Neural crest cell (in vitro differentiated cells): ENCODE data around the gene MARK2. TPM values are rescaled to one million over a fixed set of nuclear protein-coding genes. Genes with fewer than 3 reads are reported as not detected.

ENCODE experiments used
- DNase-seq: peaks from one replicate; pipeline ENCODE4 v3.0.0; 2021; ENCODE audit warnings: low read depth, mixed read lengths, low spot score
- H3K27ac Mint-ChIP-seq: one replicate; pipeline ENCODE4 v1.8.0; 2021; ENCODE audit warnings: mild to moderate bottlenecking, mixed read lengths; ENCODE audit not compliant: unreplicated experiment
- H3K27me3 Mint-ChIP-seq: 2 replicates; pipeline ENCODE4 v1.8.0; 2021; ENCODE audit warnings: low read depth, mild to moderate bottlenecking, mixed read lengths
- H3K36me3 Mint-ChIP-seq: 2 replicates; pipeline ENCODE4 v1.8.0; 2021; ENCODE audit warnings: low read depth, mild to moderate bottlenecking, mixed read lengths
- H3K4me1 Mint-ChIP-seq: 2 replicates; pipeline ENCODE4 v1.8.0; 2021; ENCODE audit warnings: mixed read lengths
- H3K4me3 Mint-ChIP-seq: one replicate; pipeline ENCODE4 v1.8.0; 2021; ENCODE audit warnings: mild to moderate bottlenecking, mixed read lengths
- H3K9me3 Mint-ChIP-seq: 2 replicates; pipeline ENCODE4 v1.8.0; 2021; ENCODE audit warnings: mixed read lengths
- CTCF ChIP-seq: fragments of 200-600 bp; sonication (generic); conservative IDR thresholded peaks from 2 replicates; pipeline ENCODE4 v1.5.0; 2021; ENCODE audit warnings: antibody characterized with exemption, mild to moderate bottlenecking
- total RNA-seq: library from RNA; stranded (reverse); gene quantifications from 2 replicates; pipeline ENCODE4 v1.2.1, GENCODE V29; 2021

MARK2 gene
- total RNA-seq, 1 donor from 2014 or later = 42.4 TPM

- Mint-ChIP-seq H3K9me3 (no peaks in the 10 kb centered on the region), H3K4me3 (peak overlapping the region; percentile 95), H3K36me3 (peaks cover 10% of the 10 kb centered on the region), H3K27me3 (no peaks in the 10 kb centered on the region), H3K27ac (peak overlapping the region; percentile 12), H3K4me1 (peaks cover 38% of the 10 kb centered on the region)
- no peak for TF ChIP-seq CTCF
- peak; percentile 38 for DNase-seq
These were observed 25.1 kb upstream of the MARK2 start for GRCh38 chr11:63813563-63814382.

GRCh38 chr11:63814383-63814736 lies 24.6 kb upstream of the MARK2 start:
- TF ChIP-seq CTCF = no peak
- H3K27me3 Mint-ChIP-seq = no peaks in the 10 kb centered on the region
- H3K9me3 Mint-ChIP-seq = no peaks in the 10 kb centered on the region
- H3K4me3 Mint-ChIP-seq = peak overlapping the region; percentile 95
- no peak overlapping the region for H3K27ac Mint-ChIP-seq
- no peak for DNase-seq
- H3K4me1 Mint-ChIP-seq = peaks cover 38% of the 10 kb centered on the region
- H3K36me3 Mint-ChIP-seq = peaks cover 10% of the 10 kb centered on the region

- DNase-seq = no peak
- Mint-ChIP-seq H3K27ac (no peak overlapping the region), H3K27me3 (no peaks in the 10 kb centered on the region), H3K9me3 (no peaks in the 10 kb centered on the region), H3K4me1 (peaks cover 38% of the 10 kb centered on the region), H3K4me3 (peak overlapping the region; percentile 16), H3K36me3 (peaks cover 19% of the 10 kb centered on the region)
- TF ChIP-seq CTCF = no peak
These were observed 22.7 kb upstream of the MARK2 start for GRCh38 chr11:63816166-63816565.

GRCh38 chr11:63816732-63817131 lies 22.2 kb upstream of the MARK2 start:
- TF ChIP-seq CTCF = no peak
- Mint-ChIP-seq H3K36me3 (peaks cover 22% of the 10 kb centered on the region), H3K9me3 (no peaks in the 10 kb centered on the region)

GRCh38 chr11:63817758-63818498 lies 21.0 kb upstream of the MARK2 start:
- Mint-ChIP-seq H3K36me3 (peaks cover 28% of the 10 kb centered on the region), H3K27me3 (no peaks in the 10 kb centered on the region)
- no peak for DNase-seq

More at GRCh38 chr11:63816732-63817131, 22.2 kb upstream of the MARK2 start:
- Mint-ChIP-seq H3K4me1 (peaks cover 34% of the 10 kb centered on the region), H3K4me3 (peak overlapping the region; percentile 16), H3K27me3 (no peaks in the 10 kb centered on the region), H3K27ac (no peak overlapping the region)
- DNase-seq = no peak

More at GRCh38 chr11:63817758-63818498, 21.0 kb upstream of the MARK2 start:
- Mint-ChIP-seq H3K4me3 (no peak overlapping the region), H3K9me3 (no peaks in the 10 kb centered on the region), H3K4me1 (peaks cover 24% of the 10 kb centered on the region), H3K27ac (no peak overlapping the region)
- TF ChIP-seq CTCF = no peak
